HEK293 (cell line): ENCODE results near the gene SREBF1.

Source experiments
- CTCF ChIA-PET: fragments of 350-600 bp; formaldehyde crosslinking; extraction: SDS; loops from one replicate; lab custom pipeline; 2021; ENCODE audit warnings: antibody characterized with exemption; lab: Yijun Ruan, JAX
- POLR2A ChIA-PET: fragments of 300-600 bp; formaldehyde crosslinking; extraction: SDS; loops from one replicate; lab custom pipeline; 2020; ENCODE audit warnings: antibody characterized with exemption, inconsistent platforms; lab: Yijun Ruan, JAX
- H3K27ac ChIP-seq: fragments of 200-500 bp; sonication (Bioruptor generic); 2 replicates; pipeline ENCODE4 v1.5.1; 2014; ENCODE audit warnings: low read depth, low read length, control low read depth, inconsistent platforms; ENCODE audit errors: extremely low read depth
- H3K36me3 ChIP-seq, 2 experiments: fragments of 200-500 bp in 1 of 2; sonication (Bioruptor generic) in 1 of 2; 1 replicate in 1 of 2; 2 replicates in 1 of 2; pipeline ENCODE4 v1.5.1; 2014 to 2017; ENCODE audit warnings: inconsistent platforms in 2 of 2, low read length in 2 of 2; ENCODE audit not compliant: control insufficient read depth in 2 of 2, insufficient read depth in 1 of 2
- H3K4me1 ChIP-seq: fragments of 200-500 bp; sonication (Bioruptor generic); 2 replicates; pipeline ENCODE4 v1.5.1; 2014; ENCODE audit warnings: mild to moderate bottlenecking, low read length, inconsistent platforms; ENCODE audit not compliant: control insufficient read depth, insufficient read depth
- H3K4me3 ChIP-seq: 2 replicates; pipeline ENCODE4 v1.5.1; 2011; ENCODE audit warnings: low read depth, mild to moderate bottlenecking, control low read depth, low read length, moderate library complexity
- H3K9me3 ChIP-seq: fragments of 200-500 bp; sonication (Bioruptor generic); 2 replicates; pipeline ENCODE4 v1.5.1; 2014; ENCODE audit warnings: low read depth, low read length, inconsistent platforms; ENCODE audit not compliant: control insufficient read depth, insufficient read depth
- ELK4 ChIP-seq: IDR thresholded peaks from 2 replicates; pipeline ENCODE4 v1.6.1; 2011; ENCODE audit warnings: mild to moderate bottlenecking, low read depth, low read length, borderline replicate concordance
- GLIS2 ChIP-seq: fragments of 450-650 bp; formaldehyde crosslinking; IDR thresholded peaks from 2 replicates; pipeline ENCODE4 v1.5.1; 2016; ENCODE audit warnings: missing biosample characterization, missing genetic modification characterization
- IKZF3 ChIP-seq: fragments of 450-650 bp; IDR thresholded peaks from 2 replicates; pipeline ENCODE4 v1.5.0; 2018; ENCODE audit warnings: missing biosample characterization, mild to moderate bottlenecking, missing genetic modification characterization, moderate library complexity
- INSM2 ChIP-seq: fragments of 450-650 bp; formaldehyde crosslinking; IDR thresholded peaks from 2 replicates; pipeline ENCODE4 v1.5.1; 2016; ENCODE audit warnings: missing biosample characterization, missing genetic modification characterization
- PRDM10 ChIP-seq: fragments of 450-650 bp; formaldehyde crosslinking; IDR thresholded peaks from 2 replicates; pipeline ENCODE4 v1.5.1; 2016; ENCODE audit warnings: missing biosample characterization, missing genetic modification characterization
- SCRT2 ChIP-seq: fragments of 450-650 bp; formaldehyde crosslinking; IDR thresholded peaks from 2 replicates; pipeline ENCODE4 v1.5.1; 2016; ENCODE audit warnings: missing biosample characterization, missing genetic modification characterization
- TCF7L2 ChIP-seq: IDR thresholded peaks from 2 replicates; pipeline ENCODE4 v1.6.1; 2011; ENCODE audit warnings: low read depth, mild to moderate bottlenecking, inconsistent platforms, low read length, moderate library complexity, borderline replicate concordance
- ZIC2 ChIP-seq: fragments of 450-650 bp; formaldehyde crosslinking; IDR thresholded peaks from 2 replicates; pipeline ENCODE4 v1.5.1; 2016; ENCODE audit warnings: missing biosample characterization, missing genetic modification characterization
- ZNF10 ChIP-seq: fragments of 450-650 bp; formaldehyde crosslinking; IDR thresholded peaks from 2 replicates; pipeline ENCODE4 v1.5.1; 2017; ENCODE audit warnings: missing biosample characterization, missing genetic modification characterization
- ZNF23 ChIP-seq: fragments of 450-650 bp; formaldehyde crosslinking; IDR thresholded peaks from 2 replicates; pipeline ENCODE4 v1.5.1; 2016; ENCODE audit warnings: missing biosample characterization, missing genetic modification characterization, borderline replicate concordance
- ZNF266 ChIP-seq: fragments of 450-650 bp; formaldehyde crosslinking; IDR thresholded peaks from 2 replicates; pipeline ENCODE4 v1.5.1; 2016; ENCODE audit warnings: missing biosample characterization, missing genetic modification characterization, low read depth
- ZNF510 ChIP-seq: fragments of 450-650 bp; formaldehyde crosslinking; IDR thresholded peaks from 2 replicates; pipeline ENCODE4 v1.5.1; 2018; ENCODE audit warnings: mild to moderate bottlenecking, missing genetic modification characterization, missing biosample characterization; ENCODE audit not compliant: insufficient replicate concordance
- ZNF558 ChIP-seq: fragments of 450-650 bp; formaldehyde crosslinking; IDR thresholded peaks from 2 replicates; pipeline ENCODE4 v1.5.1; 2016; ENCODE audit warnings: missing biosample characterization, missing genetic modification characterization
- ZNF76 ChIP-seq: fragments of 450-650 bp; formaldehyde crosslinking; IDR thresholded peaks from 2 replicates; pipeline ENCODE4; 2016; ENCODE audit warnings: low read depth, missing biosample characterization, missing genetic modification characterization, borderline replicate concordance
- ZSCAN30 ChIP-seq: fragments of 450-650 bp; IDR thresholded peaks from 2 replicates; pipeline ENCODE4 v1.5.1; 2018; ENCODE audit warnings: missing biosample characterization, mild to moderate bottlenecking, missing genetic modification characterization, moderate library complexity
- TF ChIP-seq, protein P1 (sequence below): fragments of 450-650 bp; formaldehyde crosslinking; IDR thresholded peaks from 2 replicates; pipeline ENCODE4 v1.5.1; 2017; ENCODE audit warnings: missing biosample characterization, missing genetic modification characterization
- TF ChIP-seq, protein P2 (sequence below): fragments of 450-650 bp; formaldehyde crosslinking; IDR thresholded peaks from 2 replicates; pipeline ENCODE4 v1.5.1; 2016; ENCODE audit warnings: missing biosample characterization, missing genetic modification characterization, borderline replicate concordance

The SREBF1 gene

GRCh38 chr17:17781591-17782496 is 54.9 kb downstream of the SREBF1 start (continued):
- TF ChIP-seq, protein P1, sequence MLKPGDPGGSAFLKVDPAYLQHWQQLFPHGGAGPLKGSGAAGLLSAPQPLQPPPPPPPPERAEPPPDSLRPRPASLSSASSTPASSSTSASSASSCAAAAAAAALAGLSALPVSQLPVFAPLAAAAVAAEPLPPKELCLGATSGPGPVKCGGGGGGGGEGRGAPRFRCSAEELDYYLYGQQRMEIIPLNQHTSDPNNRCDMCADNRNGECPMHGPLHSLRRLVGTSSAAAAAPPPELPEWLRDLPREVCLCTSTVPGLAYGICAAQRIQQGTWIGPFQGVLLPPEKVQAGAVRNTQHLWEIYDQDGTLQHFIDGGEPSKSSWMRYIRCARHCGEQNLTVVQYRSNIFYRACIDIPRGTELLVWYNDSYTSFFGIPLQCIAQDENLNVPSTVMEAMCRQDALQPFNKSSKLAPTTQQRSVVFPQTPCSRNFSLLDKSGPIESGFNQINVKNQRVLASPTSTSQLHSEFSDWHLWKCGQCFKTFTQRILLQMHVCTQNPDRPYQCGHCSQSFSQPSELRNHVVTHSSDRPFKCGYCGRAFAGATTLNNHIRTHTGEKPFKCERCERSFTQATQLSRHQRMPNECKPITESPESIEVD, result 0 out of 2 replicates have a peak, but pooled peaks have one; percentile 8
- TF ChIP-seq PRDM10, result peak; percentile 49
- TF ChIP-seq ZIC2 (tag by site-specific recombination), result peak; percentile 27; the same call in 1 of the 2 replicates
- TF ChIP-seq ZNF76, result 0 out of 2 replicates have a peak, but pooled peaks have one; percentile 8
- TF ChIP-seq GLIS2 (tag by site-specific recombination), result 0 out of 2 replicates have a peak, but pooled peaks have one; percentile 10

DNA sequence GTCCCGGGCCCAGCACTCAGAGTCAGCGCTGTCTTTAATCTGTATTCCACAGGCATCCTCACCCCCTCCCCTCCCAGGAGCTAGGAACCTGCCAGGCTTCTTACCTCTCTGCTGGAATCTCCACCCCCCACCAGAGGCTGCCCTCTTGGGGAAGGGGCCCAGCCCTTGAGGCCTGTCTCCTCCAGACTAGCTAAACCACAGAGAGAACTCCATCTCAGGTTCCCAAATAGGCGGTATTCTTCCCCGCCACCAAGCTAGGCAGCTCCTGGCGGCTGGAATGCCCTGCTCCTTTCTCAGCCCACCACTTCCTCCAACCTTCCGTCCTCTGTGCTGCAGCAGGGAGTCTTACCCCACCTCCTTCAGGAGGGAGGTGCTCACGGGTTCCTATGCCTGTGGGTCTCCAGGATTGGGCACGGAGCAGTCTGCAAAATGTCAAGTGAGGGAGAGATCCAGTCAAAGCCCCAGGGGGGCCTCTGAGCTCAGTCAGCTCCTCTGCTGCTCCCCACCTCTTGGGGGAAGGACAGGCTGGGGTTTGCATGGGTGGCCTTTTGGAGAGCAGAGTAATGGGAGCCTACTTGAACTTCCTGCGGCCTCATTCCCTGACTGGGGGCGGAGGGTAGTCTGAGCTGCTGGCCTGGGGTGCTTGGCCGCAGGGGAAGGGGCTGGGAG is 55.7 kb downstream of the SREBF1 start:
- peaks cover 0 to 4% of the 10 kb centered on the region in 2 experiments; a peak in 2 of 3 replicates for H3K36me3 ChIP-seq
- POLR2A ChIA-PET, result interaction anchor here (1.2 to 2.9 kb wide), 3 partner anchors 9 to 57 kb away, joined by 3 to 16 read pairs (median 4); partner anchors contain the start of gene SREBF1
- H3K4me3 ChIP-seq, result no peak overlapping the region
- peaks cover 39% of the 10 kb centered on the region for H3K4me1 ChIP-seq
- peak overlapping the region; percentile 97 for H3K27ac ChIP-seq
- H3K9me3 ChIP-seq, result no peaks in the 10 kb centered on the region
- CTCF ChIA-PET, result interaction anchor here (0.5 to 1.4 kb wide), 12 partner anchors 11 to 1272 kb away, joined by 3 to 6 read pairs (median 4); partner anchors contain the start of genes ATPAF2 and GID4
- TF ChIP-seq ZNF266 (no peak), ELK4 (no peak), ZNF510 (tag by site-specific recombination) (no peak), ZNF10 (tag by site-specific recombination) (peak; percentile 10; the same call in 1 of the 2 replicates), ZIC2 (tag by site-specific recombination) (peak; percentile 89), ZSCAN30 (0 out of 2 replicates have a peak, but pooled peaks have one; percentile 6), TCF7L2 (no peak), ZNF558 (tag by site-specific recombination) (no peak), ZNF76 (no peak), IKZF3 (tag by site-specific recombination) (peak; percentile 75), ZNF23 (tag by site-specific recombination) (no peak), SCRT2 (peak; percentile 49; the same call in 1 of the 2 replicates), GLIS2 (tag by site-specific recombination) (peak; percentile 92), INSM2 (tag by site-specific recombination) (no peak)
- TF ChIP-seq, protein P2, sequence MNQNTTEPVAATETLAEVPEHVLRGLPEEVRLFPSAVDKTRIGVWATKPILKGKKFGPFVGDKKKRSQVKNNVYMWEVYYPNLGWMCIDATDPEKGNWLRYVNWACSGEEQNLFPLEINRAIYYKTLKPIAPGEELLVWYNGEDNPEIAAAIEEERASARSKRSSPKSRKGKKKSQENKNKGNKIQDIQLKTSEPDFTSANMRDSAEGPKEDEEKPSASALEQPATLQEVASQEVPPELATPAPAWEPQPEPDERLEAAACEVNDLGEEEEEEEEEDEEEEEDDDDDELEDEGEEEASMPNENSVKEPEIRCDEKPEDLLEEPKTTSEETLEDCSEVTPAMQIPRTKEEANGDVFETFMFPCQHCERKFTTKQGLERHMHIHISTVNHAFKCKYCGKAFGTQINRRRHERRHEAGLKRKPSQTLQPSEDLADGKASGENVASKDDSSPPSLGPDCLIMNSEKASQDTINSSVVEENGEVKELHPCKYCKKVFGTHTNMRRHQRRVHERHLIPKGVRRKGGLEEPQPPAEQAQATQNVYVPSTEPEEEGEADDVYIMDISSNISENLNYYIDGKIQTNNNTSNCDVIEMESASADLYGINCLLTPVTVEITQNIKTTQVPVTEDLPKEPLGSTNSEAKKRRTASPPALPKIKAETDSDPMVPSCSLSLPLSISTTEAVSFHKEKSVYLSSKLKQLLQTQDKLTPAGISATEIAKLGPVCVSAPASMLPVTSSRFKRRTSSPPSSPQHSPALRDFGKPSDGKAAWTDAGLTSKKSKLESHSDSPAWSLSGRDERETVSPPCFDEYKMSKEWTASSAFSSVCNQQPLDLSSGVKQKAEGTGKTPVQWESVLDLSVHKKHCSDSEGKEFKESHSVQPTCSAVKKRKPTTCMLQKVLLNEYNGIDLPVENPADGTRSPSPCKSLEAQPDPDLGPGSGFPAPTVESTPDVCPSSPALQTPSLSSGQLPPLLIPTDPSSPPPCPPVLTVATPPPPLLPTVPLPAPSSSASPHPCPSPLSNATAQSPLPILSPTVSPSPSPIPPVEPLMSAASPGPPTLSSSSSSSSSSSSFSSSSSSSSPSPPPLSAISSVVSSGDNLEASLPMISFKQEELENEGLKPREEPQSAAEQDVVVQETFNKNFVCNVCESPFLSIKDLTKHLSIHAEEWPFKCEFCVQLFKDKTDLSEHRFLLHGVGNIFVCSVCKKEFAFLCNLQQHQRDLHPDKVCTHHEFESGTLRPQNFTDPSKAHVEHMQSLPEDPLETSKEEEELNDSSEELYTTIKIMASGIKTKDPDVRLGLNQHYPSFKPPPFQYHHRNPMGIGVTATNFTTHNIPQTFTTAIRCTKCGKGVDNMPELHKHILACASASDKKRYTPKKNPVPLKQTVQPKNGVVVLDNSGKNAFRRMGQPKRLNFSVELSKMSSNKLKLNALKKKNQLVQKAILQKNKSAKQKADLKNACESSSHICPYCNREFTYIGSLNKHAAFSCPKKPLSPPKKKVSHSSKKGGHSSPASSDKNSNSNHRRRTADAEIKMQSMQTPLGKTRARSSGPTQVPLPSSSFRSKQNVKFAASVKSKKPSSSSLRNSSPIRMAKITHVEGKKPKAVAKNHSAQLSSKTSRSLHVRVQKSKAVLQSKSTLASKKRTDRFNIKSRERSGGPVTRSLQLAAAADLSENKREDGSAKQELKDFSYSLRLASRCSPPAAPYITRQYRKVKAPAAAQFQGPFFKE, result no peak
